Measurements from ENCODE around the gene TUBA1C. TPM values are rescaled to one million over a fixed set of nuclear protein-coding genes. Genes with fewer than 3 reads are reported as not detected.

Gene TUBA1C
- total RNA-seq, 1 donor: 321 TPM

DNA sequence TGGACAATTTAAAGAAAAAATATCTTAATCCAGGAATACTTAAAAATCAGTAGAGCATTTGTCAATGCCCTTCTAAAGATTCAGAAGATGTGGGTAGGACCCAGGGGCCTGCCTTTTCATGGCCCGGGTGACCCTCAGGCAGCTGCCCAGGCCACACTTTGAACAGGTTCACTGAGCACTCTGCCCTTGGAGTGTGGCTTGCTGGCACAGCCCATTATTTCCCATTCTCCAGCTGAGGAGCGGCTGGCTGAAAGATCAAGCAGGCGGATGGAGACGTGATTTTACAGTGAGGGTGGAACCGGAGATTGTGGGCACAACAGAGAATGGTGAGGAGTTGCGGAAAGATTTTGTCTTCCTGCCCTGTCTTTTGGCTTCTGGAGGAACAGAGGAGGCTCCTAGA is 23.0 kb downstream of the TUBA1C start:
- H3K27me3 ChIP-seq (ENCODE audit: insufficient read depth, low read length): peaks cover 3% of the 10 kb centered on the region
- H3K4me1 ChIP-seq (ENCODE audit: insufficient read depth, low read length): no peaks in the 10 kb centered on the region
- no peak overlapping the region for H3K27ac ChIP-seq (ENCODE audit: low read depth, low read length)
- H2AFZ ChIP-seq (ENCODE audit: low read length): no peak overlapping the region
- H3K79me2 ChIP-seq (ENCODE audit: insufficient read depth, low read length): no peaks in the 10 kb centered on the region
- no peak overlapping the region for H3K4me3 ChIP-seq (ENCODE audit: insufficient read depth, low read length)
- no peak for DNase-seq (ENCODE audit: insufficient read length, low spot score, missing footprints)
- H3K4me2 ChIP-seq (ENCODE audit: insufficient read depth, low read length): no peak overlapping the region
- H4K20me1 ChIP-seq (ENCODE audit: insufficient read depth, low read length): no peaks in the 10 kb centered on the region
- no peaks in the 10 kb centered on the region for H3K36me3 ChIP-seq (ENCODE audit: insufficient read depth, low read length)
- peaks cover 2% of the 10 kb centered on the region for H3K9me3 ChIP-seq (ENCODE audit: low read depth, low read length)
- no peak for TF ChIP-seq CTCF (IDR thresholded peaks at IDR 0.05; ENCODE audit: extremely low read depth, low read depth, low read length)

GRCh38 chr12:49288412-49288853 is 23.6 kb downstream of the TUBA1C start:
- peak; percentile 89 for TF ChIP-seq CTCF (IDR thresholded peaks at IDR 0.05; ENCODE audit: extremely low read depth, low read depth, low read length)
- Histone ChIP-seq H3K9me3 (ENCODE audit: low read depth, low read length) (peaks cover 2% of the 10 kb centered on the region), H3K27me3 (ENCODE audit: insufficient read depth, low read length) (peaks cover 3% of the 10 kb centered on the region), H4K20me1 (ENCODE audit: insufficient read depth, low read length) (no peaks in the 10 kb centered on the region), H3K27ac (ENCODE audit: low read depth, low read length) (no peak overlapping the region), H3K36me3 (ENCODE audit: insufficient read depth, low read length) (no peaks in the 10 kb centered on the region), H3K4me2 (ENCODE audit: insufficient read depth, low read length) (no peak overlapping the region), H3K4me3 (ENCODE audit: insufficient read depth, low read length) (no peak overlapping the region), H3K79me2 (ENCODE audit: insufficient read depth, low read length) (no peaks in the 10 kb centered on the region), H2AFZ (ENCODE audit: low read length) (no peak overlapping the region), H3K4me1 (ENCODE audit: insufficient read depth, low read length) (no peaks in the 10 kb centered on the region)
- DNase-seq (ENCODE audit: insufficient read length, low spot score, missing footprints): no peak

DNA sequence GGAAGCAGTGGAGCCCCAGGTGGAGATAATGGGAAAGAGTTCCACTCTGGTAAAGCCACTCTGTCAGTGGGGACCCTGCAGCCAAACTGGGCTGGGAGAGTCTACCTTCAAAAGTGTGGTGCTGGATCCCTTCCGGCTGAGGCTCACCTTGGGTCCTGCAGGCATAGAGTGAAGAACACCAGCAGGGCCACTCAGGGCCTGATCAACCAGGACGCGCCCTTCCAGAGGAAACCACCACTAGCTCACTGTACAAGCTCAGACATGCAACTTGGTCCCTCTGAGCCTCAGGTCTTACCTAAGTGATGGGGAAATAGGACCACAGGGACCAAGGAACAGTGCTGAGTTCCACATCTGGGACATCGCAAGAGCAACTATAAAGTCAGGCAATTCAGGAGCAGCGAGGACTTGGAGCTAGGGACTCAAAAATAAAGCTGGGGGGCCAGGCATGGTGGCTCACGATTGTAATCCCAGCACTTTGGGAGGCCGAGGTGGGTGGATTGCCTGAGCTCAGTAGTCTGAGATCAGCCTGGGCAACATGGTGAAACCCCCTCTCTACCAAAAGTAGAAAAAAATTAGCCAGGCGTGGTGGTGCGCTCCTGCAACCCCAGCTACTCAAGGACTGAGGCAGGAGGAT is 24.2 kb downstream of the TUBA1C start:
- no peaks in the 10 kb centered on the region for H3K4me1 ChIP-seq (ENCODE audit: insufficient read depth, low read length)
- DNase-seq (ENCODE audit: insufficient read length, low spot score, missing footprints): no peak
- no peak for TF ChIP-seq CTCF (IDR thresholded peaks at IDR 0.05; ENCODE audit: extremely low read depth, low read depth, low read length)
- no peaks in the 10 kb centered on the region for H3K36me3 ChIP-seq (ENCODE audit: insufficient read depth, low read length)
- H3K4me3 ChIP-seq (ENCODE audit: insufficient read depth, low read length): no peak overlapping the region
- H3K79me2 ChIP-seq (ENCODE audit: insufficient read depth, low read length): no peaks in the 10 kb centered on the region
- peaks cover 2% of the 10 kb centered on the region for H3K9me3 ChIP-seq (ENCODE audit: low read depth, low read length)
- H3K27me3 ChIP-seq (ENCODE audit: insufficient read depth, low read length): peaks cover 7% of the 10 kb centered on the region
- no peak overlapping the region for H3K4me2 ChIP-seq (ENCODE audit: insufficient read depth, low read length)
- H4K20me1 ChIP-seq (ENCODE audit: insufficient read depth, low read length): no peaks in the 10 kb centered on the region
- H2AFZ ChIP-seq (ENCODE audit: low read length): no peak overlapping the region
- no peak overlapping the region for H3K27ac ChIP-seq (ENCODE audit: low read depth, low read length)

- Histone ChIP-seq H2AFZ (ENCODE audit: low read length) (no peak overlapping the region), H3K4me1 (ENCODE audit: insufficient read depth, low read length) (no peaks in the 10 kb centered on the region), H3K27ac (ENCODE audit: low read depth, low read length) (no peak overlapping the region), H3K4me2 (ENCODE audit: insufficient read depth, low read length) (no peak overlapping the region), H3K9me3 (ENCODE audit: low read depth, low read length) (no peaks in the 10 kb centered on the region), H3K4me3 (ENCODE audit: insufficient read depth, low read length) (no peak overlapping the region), H3K36me3 (ENCODE audit: insufficient read depth, low read length) (no peaks in the 10 kb centered on the region), H3K27me3 (ENCODE audit: insufficient read depth, low read length) (peaks cover 37% of the 10 kb centered on the region), H3K79me2 (ENCODE audit: insufficient read depth, low read length) (no peaks in the 10 kb centered on the region), H4K20me1 (ENCODE audit: insufficient read depth, low read length) (no peaks in the 10 kb centered on the region)
- no peak for DNase-seq (ENCODE audit: insufficient read length, low spot score, missing footprints)
- TF ChIP-seq CTCF (IDR thresholded peaks at IDR 0.05; ENCODE audit: extremely low read depth, low read depth, low read length): no peak
Observed at GRCh38 chr12:49292729-49293055, 27.8 kb downstream of the TUBA1C start.

Measured in osteoblast (primary cell).